Right renal cortex interstitium (tissue), 3 donors: ENCODE data around the gene ASB11. TPM values are rescaled to one million over a fixed set of nuclear protein-coding genes. Genes with fewer than 3 reads are reported as not detected.

ENCODE experiments used
- DNase-seq, 3 donors: peaks; one replicate each; pipeline ENCODE4 v3.0.0-alpha.2; 2013; ENCODE audit warnings: low read depth in 3 of 3, low spot score in 2 of 3
- polyA plus RNA-seq, 3 donors: library from polyadenylated mRNA; unstranded; fragments of 120-200 nt; gene quantifications; one replicate each; pipeline ENCODE4 v1.2.1, GENCODE V29; 2013; ENCODE audit not compliant: insufficient read length in 3 of 3

Gene ASB11, protein sequence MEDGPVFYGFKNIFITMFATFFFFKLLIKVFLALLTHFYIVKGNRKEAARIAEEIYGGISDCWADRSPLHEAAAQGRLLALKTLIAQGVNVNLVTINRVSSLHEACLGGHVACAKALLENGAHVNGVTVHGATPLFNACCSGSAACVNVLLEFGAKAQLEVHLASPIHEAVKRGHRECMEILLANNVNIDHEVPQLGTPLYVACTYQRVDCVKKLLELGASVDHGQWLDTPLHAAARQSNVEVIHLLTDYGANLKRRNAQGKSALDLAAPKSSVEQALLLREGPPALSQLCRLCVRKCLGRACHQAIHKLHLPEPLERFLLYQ
- under 1 TPM in 1 of 3 donors, not detected in 2; 0.07 TPM for polyA plus RNA-seq

DNA sequence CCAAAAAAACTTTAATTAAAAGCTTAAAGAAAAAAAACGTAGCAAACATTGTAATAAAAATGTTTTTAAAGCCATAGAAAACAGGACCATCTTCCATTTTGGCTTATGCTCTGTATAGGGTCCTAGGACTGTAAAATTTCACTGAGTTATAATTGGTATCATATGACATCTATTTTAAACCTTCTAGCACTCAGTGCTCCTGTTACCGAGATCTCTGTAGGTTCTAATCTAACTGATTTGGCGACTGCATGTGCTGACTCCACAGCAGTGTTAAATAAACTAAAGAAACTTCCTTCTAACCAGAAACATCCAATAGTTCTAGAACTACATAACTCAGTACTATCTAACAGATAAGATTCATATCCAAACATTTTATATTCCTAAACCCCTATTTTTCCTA is at the start of gene ASB11:
Gene ASB11 (minus strand): TSS at position 132 of the 400 bp plus-strand sequence. CDS start 35 bp downstream, at position 97.
- DNase-seq: no peak

DNA sequence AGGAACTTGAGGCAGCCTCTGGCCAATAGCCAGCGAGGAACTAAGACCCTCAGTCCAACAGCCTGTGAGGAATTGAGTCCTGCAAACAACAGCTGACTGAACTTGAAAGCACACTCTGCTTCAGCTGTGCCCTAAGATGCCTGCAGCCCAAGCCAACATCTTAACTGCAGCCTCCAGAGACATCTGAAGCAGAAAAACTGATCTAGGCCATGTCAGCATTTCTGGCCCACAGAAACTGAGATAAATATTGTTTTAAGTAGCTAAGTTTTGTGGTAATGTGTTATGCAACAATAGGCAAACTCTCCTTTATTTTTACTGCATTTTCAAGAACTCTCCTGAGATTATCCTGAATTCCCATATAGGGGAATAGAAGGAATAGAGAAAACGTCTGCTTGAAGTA is 44.3 kb upstream of the ASB11 start:
- no peak for DNase-seq

DNA sequence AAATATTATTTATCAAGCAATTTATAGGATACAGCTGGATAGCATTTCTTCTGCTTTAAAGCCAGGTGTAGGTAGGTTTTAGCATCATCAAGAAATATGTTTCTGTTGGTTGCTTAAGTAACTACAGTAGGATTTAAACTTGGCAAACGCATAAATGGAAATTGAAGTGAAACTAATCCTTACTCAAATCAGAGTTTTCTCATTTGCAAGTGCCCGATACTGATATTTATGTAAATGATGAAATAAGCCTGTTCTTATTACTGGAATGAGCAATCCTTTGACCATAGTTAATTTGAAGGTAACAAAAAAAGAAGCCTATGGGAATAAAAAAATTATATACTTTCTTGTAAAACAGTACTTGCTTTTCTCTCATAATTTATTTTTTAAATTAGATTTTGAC is 43.1 kb upstream of the ASB11 start:
- no peak for DNase-seq

DNA sequence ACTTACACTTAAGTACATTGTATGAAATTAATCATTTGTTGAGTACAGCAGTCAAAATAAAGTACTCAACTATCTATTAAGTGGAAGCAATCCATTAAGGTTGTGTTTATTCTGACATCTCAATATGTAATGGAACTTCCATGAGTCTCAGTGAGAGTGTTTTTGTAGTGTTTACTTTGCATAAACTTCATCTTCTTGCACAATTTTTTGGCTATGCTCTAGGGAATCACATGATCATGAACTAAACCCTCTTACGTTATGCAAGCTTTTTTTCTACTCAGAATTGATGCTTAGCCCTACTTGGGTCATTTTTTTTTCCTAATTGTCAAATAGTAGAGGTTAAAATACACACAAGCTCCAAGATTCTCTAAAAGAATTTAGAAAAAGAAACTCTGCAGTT is 41.0 kb upstream of the ASB11 start:
- DNase-seq: no peak

DNA sequence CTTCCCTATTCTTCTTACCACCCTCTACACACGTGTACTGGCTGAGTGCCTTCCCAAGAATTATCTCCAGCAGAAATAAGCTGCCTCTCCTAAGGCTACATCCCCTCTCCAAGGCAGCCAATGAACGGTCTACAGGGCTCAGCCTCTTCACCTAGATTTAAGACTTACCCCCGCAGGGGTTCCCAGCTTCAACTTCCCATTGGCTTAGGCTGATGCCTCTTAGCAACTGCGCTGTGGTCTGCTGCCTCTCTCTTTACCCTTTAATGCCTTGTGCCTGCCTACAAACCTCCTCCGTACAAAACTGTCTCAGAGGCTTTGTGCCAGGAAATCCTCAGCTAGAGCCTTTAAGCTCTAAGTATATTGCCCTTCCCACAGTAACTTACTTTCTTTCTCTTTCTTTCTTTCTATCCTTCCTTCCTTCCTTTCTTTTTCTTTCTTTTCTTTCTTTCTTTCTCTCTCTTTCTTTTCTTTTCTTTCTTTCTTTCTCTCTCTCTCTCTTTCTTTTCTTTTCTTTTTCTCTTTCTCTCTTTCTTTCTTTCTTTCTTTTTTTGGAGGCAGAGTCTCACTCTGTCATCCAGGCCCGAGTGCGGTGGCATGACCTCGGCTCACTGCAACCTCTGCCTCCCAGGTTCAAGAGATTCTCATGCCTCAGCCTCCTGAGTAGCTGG is 35.0 kb upstream of the ASB11 start:
- no peak for DNase-seq

DNA sequence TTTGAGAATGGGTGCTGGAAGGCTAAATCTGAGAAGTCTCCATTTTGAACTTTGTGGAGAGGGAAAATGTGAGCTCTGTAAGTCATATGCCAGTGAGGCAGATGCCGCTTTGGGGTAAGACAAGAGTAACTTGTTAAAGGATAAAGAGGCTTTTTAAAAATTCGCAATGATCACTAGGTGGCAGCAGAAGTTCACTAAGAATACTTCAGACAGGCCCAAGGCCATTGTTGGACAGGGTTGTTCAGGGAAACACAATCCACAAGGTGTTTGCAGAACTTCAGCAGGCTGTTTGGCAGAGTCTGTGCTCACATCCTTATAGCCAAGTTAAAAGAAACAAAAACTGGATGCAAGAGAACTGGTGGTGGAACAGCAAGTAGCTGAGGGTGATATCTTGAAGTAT is 33.6 kb upstream of the ASB11 start:
- DNase-seq: peak in 1 of 3 donors; percentile 35

DNA sequence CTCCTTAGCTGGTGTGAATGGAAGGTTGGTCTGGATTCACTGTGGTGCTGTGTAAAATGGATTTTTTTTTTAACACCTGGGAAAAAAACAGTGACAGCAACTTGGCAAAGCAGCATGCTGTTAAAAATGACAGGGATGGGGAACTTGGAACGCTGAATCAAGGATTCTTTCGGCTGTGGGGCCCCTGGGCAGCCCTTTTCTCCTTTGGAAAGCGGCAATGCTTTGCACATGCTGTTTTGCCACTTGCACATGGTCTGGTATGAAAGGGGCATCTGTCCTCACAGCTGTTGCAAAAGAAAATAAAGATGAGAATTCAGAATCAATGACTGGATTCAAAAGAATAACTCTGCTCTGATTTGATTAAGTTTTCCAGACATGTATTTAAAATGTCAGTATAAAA is 30.5 kb upstream of the ASB11 start:
- DNase-seq: no peak

DNA sequence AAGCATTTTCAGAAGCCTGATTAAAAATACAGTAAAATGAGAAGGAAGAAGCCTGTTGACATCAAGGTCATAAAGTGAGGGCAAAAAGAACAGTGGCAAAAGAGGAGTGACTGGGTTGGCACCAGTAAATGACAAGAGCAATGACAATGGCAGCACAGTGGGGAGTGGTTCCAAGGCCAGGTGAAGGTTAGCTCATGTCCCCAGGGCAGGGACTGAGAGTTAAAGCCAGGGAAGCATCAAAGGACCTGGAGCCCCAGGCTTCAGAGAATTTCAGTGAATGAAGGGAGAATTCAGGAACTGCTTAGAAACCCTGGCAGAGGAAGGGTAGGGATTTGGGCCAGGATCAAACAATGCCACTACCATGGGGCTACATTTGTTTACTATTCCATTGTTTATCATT is 28.7 kb upstream of the ASB11 start:
- no peak for DNase-seq

DNA sequence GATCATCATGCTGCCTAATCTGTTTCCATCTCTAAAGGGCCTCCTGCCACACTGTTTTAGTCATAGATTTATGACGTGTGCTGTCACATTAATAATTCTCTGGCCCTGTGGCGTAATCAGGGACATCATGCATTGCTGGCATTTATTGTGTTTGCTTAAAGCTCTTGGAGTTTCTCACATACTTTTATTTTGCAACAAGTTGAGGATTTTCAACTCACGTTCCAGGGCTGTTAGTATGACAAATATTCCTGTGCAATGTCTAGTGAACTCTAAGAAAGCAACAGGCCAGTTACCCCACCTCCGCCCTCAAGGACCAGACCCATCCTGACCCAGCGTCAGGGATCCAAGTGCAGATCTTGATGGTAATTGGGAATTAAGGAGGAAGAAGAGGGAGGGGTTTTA is 27.6 kb upstream of the ASB11 start:
- no peak for DNase-seq

DNA sequence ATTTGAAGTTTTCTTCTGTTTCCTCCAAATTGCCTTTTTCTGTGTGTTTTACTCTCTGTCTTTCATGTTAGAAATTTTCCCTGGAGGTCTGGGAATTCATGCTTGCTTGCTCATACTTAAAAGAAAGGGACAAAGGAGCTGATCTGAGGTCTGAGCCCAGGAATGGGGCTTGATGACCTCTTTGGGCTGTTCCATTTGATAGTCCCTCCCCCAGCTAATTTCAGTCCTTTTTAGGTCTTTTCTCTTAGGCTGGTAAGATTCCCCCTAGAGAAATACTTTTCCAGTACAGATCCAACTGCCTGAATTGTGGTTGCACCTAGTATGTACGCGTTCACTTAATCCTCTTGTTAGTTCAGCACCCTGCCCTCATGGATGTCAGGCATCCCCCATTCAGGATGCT is 25.4 kb upstream of the ASB11 start:
- no peak for DNase-seq

DNA sequence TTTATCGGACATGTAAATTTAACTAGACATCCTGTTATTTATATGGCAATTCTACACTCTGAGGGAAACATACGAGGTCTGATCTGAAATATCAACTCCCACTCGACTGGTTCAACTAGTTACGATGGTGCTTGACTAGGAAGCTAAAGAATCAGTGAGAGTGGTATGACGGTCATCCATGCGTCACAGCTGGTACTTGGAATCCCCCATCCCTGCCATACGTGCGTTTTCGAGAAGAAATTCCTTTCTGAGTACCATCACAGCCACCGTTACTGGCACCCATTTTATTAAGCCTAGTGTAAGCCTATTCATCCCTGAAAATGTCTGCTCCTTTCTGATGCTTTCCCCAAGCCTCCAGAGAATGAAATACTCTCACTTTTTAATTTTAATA is 20.6 kb upstream of the ASB11 start:
- DNase-seq: peak in 1 of 3 donors; percentile 23

DNA sequence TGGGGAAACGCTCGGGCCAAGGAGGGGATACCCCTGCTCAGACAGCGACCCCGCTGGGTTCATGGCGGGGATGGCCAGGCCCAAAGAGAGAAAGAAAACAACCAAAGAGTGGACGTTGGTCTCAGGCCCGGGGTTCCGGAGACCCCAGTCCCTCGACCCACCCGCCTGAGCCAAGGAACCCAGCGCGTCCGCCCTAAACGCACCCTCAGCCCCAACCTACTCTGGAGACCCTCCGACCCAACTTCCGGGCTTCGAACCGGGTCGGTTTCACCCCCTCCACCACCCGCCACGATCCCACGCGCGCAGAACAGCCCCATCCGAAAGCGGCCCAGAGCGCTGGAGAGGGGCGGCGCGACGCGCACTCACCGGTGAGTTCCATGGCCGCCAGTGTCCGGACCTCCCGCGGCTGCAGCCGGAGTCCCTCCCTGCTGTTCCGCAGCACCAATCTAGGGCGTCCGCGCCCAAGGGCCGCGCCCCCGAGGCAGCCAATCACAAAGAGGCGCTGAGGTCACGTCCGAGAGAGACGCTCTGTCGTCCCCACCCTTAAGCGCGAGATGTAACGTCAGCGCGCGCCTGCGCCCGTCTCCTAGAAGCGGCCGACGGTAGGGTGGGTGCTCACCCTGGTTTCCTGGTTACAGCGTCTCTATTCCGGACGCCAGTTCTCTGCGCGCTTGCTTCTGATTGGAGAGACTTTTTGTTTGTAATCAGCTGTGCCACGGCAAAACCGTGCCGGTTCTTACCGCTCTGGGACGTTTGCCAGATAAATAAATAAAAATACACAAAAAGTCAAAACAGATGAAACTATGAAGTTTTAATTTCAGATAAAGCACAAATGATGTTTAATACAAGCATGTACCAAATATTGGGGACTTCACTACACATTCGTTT is 19.9 kb upstream of the ASB11 start, which contains the start of gene PIGA:
Gene PIGA (minus strand): TSS at position 389 of the 888 bp plus-strand sequence. CDS start 3,593 bp downstream, outside the sequence.
- DNase-seq: peak; percentile 73 to 89 (median 78)

DNA sequence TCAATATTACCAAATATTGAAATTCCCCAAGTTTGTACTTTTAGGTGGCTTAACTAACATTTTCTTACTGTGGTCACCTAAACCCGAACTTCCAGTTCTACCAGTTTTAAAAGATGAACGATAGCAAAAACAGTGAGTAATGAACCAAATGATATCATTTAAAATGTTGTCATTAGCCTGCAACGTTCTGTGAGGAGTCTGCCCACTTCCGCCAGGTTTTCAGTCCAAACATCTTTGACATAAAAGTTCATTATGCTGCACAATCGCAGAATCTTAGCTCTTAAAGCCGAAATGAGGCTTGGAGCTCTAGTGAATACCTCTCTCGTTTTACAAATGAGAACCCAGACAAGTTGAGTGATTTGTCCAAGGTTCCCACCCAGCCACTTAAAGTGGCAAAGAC is 19.1 kb upstream of the ASB11 start:
- no peak for DNase-seq

DNA sequence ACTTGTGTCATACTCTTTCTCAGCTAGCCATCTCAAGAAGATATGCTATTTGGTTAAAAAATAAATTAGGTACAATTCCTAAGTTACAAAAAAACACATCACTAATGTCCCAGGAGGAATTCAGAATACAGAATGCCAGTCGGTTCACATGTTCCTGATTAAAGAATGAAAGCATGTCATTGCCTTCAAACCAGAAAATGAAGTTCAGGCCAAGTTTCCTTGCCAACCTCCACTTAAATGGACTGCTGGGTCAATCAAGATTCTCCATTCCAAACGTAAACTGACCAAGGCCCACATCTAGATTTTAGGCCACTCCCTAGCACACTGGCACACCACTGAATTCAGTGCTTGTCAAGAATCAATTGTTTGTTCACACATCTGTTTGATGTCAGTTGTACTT is 13.4 kb upstream of the ASB11 start:
- no peak for DNase-seq

DNA sequence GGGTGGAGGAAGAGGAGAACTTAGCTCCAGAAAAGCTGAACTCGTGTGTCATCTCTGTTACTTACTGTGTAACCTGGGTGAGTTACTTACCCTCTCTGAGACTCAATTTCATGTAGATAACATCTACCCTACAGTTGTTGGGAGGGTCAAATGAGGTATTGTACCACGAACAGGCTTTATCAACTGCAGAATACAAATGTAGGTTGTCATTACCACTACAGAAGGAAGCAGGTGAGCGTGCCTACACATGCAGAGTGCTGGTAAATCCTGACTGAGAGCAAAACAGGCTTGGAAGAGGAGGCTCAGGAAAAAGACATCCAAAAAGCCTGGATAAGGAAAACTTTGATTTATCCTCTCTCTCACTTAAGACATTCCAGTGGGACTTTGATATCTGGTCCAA is 12.7 kb upstream of the ASB11 start:
- no peak for DNase-seq

DNA sequence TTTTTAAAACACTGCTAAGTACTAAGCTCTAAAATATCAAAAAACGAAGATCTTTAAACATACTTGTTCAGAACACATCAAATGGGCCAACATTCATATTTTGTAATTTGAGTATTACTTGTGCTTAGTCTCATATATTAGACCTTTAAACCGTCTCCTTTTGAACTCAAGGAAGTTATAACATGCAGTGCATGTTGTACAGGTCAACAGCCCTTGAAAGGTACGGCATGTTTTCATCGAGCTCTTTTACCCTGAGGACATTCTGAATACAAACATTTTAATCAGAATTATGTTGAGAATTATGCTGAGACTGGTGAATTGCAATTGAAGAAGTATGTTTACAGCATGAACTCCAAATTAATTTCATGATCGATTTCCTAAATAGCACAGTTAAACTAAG is 7.0 kb upstream of the ASB11 start:
- no peak for DNase-seq

DNA sequence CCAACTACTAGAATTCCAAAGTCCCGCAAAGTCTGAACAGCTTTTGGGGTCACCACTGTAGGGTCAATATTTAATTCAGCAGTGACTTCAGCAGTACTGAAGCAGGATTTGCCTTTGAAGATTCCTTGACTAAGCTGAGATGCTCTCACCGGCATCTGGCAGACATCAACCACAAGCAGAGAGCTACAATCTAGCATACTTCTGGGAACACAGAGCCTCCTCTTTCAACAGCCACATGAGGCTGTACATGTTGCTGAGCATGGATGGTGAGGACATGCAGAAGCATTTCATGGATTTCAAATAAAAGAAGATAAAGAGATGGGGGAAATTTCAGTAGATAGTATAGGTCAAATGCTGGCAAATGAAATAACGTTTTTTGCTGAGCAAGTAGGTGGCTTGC is 6.6 kb upstream of the ASB11 start:
- DNase-seq: no peak

DNA sequence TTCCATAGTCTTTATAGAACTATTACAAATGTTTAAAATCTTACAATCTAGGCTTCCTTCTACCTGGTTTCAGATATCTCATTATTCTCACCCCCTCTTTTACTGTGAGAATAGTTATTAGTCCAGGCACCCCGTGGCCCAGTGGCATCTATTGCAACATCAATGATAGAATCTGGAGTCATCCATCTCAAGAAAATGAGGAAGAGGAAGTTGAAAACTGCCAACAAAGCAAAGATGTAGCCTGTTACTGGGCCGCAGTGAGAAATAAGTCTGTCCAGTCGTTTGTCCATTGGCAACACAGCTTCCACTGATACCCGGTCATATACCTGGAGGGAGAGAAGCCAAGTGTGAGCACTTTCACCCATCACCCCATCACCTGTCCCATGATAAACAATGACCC is 6.0 kb upstream of the ASB11 start:
- no peak for DNase-seq

DNA sequence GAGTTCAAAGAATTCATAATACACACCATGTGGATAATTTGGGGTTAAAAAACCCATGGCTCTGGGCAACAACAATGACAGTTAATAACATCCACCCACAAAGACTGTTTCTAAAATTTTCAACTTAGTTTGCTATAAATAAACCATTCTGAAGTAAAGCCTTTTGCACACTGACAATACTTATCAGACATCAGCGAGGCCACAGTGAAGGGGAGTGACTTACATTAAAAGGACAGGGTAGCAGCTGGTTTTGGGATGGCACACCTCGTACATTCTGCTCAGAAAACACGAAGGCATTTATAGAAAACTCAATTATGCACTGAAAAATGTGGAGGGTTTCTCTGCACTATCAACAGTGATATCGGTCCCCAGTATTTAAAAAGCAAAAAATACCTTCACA is 4.9 kb upstream of the ASB11 start:
- no peak for DNase-seq

DNA sequence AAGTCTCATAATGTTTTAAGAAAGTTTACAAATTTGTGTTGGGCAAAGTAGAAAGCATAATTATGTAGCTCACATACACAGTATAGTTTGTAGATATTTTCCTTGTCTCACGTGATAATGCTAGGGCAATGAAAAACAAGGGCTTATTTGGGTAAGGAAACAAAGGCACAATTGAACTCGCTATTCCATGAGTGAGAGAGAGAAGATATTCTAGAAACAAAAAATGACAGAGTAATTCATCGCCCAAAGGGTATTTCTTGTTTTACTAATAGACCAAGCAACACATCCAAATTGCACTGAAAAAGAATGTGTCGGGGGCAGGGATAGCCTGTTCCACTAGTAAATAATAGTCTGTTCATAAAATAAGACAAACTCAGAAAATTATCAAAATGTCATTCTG is 3.6 kb upstream of the ASB11 start:
- no peak for DNase-seq

DNA sequence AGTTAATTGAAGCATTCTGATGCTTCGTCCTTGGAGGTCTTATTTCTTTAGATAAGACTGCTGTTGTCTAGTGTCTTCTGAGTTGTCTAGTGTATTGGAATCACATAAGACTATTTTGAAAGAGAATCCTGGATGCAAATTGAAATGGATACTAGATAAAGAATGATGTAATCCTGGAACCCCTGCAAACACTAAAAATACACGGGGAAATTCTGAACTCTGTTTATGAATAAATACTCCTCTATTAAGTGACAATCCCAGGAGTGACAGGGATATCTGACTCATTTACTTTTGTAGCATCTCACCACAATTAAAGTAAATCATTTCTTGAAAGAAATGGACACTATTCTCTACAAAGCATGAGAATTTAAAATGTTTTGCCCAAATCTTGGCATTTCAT is 968 bp downstream of the ASB11 start:
- DNase-seq: no peak
